K562 (cell line): Measurements from ENCODE around the gene HCN3. TPM values are rescaled to one million over a fixed set of nuclear protein-coding genes. Genes with fewer than 3 reads are reported as not detected.

Experiments
- ATF2 ChIP-seq: sonication (generic); formaldehyde crosslinking; IDR thresholded peaks from 2 replicates; pipeline ENCODE4 v1.8.1; 2022; ENCODE audit warnings: missing genetic modification reagents
- CREB1 ChIP-seq, 2 experiments: sonication (generic) in 1 of 2; formaldehyde crosslinking in 1 of 2; IDR thresholded peaks; 2 replicates each; pipeline versions ENCODE4 v1.6.1 to v1.8.0; 2012 to 2022; ENCODE audit warnings: inconsistent platforms in 1 of 2, mild to moderate bottlenecking in 1 of 2, missing genetic modification reagents in 1 of 2, moderate library complexity in 1 of 2
- ETV1 ChIP-seq: fragments of 450-650 bp; conservative IDR thresholded peaks from 2 replicates; pipeline ENCODE4 v1.6.1; 2016; ENCODE audit warnings: missing genetic modification characterization, control low read depth, low read depth, missing compliant biosample characterization
- GATAD2A ChIP-seq: fragments of 450-650 bp; IDR thresholded peaks from 2 replicates; pipeline ENCODE4 v1.6.1; 2017
- GATAD2B ChIP-seq: fragments of 450-650 bp; IDR thresholded peaks from 2 replicates; pipeline ENCODE4 v1.6.1; 2017; ENCODE audit warnings: mild to moderate bottlenecking, borderline replicate concordance
- HMGN3 ChIP-seq: IDR thresholded peaks from 2 replicates; pipeline ENCODE4 v1.6.1; 2011; ENCODE audit warnings: borderline replicate concordance, low read depth, mild to moderate bottlenecking, mixed read lengths, low read length; ENCODE audit not compliant: insufficient read length; ENCODE audit errors: extremely low read depth
- JUNB ChIP-seq: fragments of 450-650 bp; formaldehyde crosslinking; conservative IDR thresholded peaks from 2 replicates; pipeline ENCODE4 v1.4.0; 2020; ENCODE audit warnings: mild to moderate bottlenecking
- KAT8 ChIP-seq: fragments of 450-650 bp; IDR thresholded peaks from 2 replicates; pipeline ENCODE4 v1.6.1; 2016; ENCODE audit warnings: low read depth, mild to moderate bottlenecking
- MBD2 ChIP-seq: sonication (generic); IDR thresholded peaks from 2 replicates; pipeline ENCODE4 v1.6.1; 2016; ENCODE audit warnings: low read depth, borderline replicate concordance
- NCOA1 ChIP-seq: fragments of 450-650 bp; IDR thresholded peaks from 2 replicates; pipeline ENCODE4 v1.6.1; 2016; ENCODE audit warnings: low read depth
- RFX7 ChIP-seq: fragments of 250-450 bp; sonication (Bioruptor Pico); IDR thresholded peaks from 2 replicates; pipeline ENCODE4 v1.5.1; 2021; ENCODE audit warnings: mild to moderate bottlenecking
- SIN3B ChIP-seq: fragments of 450-650 bp; IDR thresholded peaks from 2 replicates; pipeline ENCODE4 v1.6.1; 2017; ENCODE audit warnings: low read depth, mild to moderate bottlenecking, moderate library complexity
- SIX5 ChIP-seq, 2 experiments: IDR thresholded peaks; 2 replicates each; pipeline ENCODE4 v1.6.1; 2011; ENCODE audit warnings: low read length in 2 of 2, borderline replicate concordance in 1 of 2, low read depth in 1 of 2, mild to moderate bottlenecking in 1 of 2, moderate library complexity in 1 of 2; ENCODE audit not compliant: insufficient read depth in 1 of 2
- SMARCA5 ChIP-seq: fragments of 450-650 bp; IDR thresholded peaks from 2 replicates; pipeline ENCODE4 v1.6.1; 2016
- SPI1 ChIP-seq: IDR thresholded peaks from 2 replicates; pipeline ENCODE4 v1.6.1; 2011; ENCODE audit warnings: low read depth, low read length, control low read depth, borderline replicate concordance
- STAG1 ChIP-seq: sonication (generic); formaldehyde crosslinking; IDR thresholded peaks from 2 replicates; pipeline ENCODE4 v1.5.0; 2020; ENCODE audit warnings: missing genetic modification reagents, borderline replicate concordance
- TAF15 ChIP-seq: fragments of 200-400 bp; formaldehyde crosslinking; IDR thresholded peaks from 2 replicates; pipeline ENCODE4 v1.6.1; 2017; ENCODE audit warnings: mild to moderate bottlenecking, low read depth, low read length, moderate library complexity
- TCF15 ChIP-seq: fragments of 250-450 bp; sonication (Bioruptor Pico); IDR thresholded peaks from 2 replicates; pipeline ENCODE4 v1.8.0; 2022; ENCODE audit warnings: moderate library complexity, mild to moderate bottlenecking, inconsistent platforms
- TFAM ChIP-seq: fragments of 250-450 bp; sonication (Bioruptor Pico); conservative IDR thresholded peaks from 2 replicates; pipeline ENCODE4 v1.5.0; 2021; ENCODE audit warnings: mild to moderate bottlenecking, moderate library complexity
- YY1 ChIP-seq, 3 experiments: IDR thresholded peaks; 2 replicates each; pipeline ENCODE4 v1.6.1; 2011; ENCODE audit warnings: low read length in 2 of 3, mild to moderate bottlenecking in 2 of 3, moderate library complexity in 2 of 3, borderline replicate concordance in 1 of 3, control low read depth in 1 of 3, low read depth in 1 of 3; ENCODE audit not compliant: insufficient read depth in 3 of 3, insufficient replicate concordance in 2 of 3, control insufficient read depth in 1 of 3, insufficient read length in 1 of 3; ENCODE audit errors: extremely low read depth in 1 of 3
- ZBTB34 ChIP-seq: fragments of 250-450 bp; sonication (Bioruptor Pico); IDR thresholded peaks from 2 replicates; pipeline ENCODE4 v1.8.0; 2021; ENCODE audit warnings: mild to moderate bottlenecking, moderate library complexity
- ZC3H11A ChIP-seq: IDR thresholded peaks from 2 replicates; pipeline ENCODE4 v1.6.1; 2012; ENCODE audit warnings: low read depth, low read length, improper control_type of control experiment
- ZNF263 ChIP-seq: sonication (generic); formaldehyde crosslinking; IDR thresholded peaks from 2 replicates; pipeline ENCODE4 v1.8.0; 2022; ENCODE audit warnings: mild to moderate bottlenecking, missing genetic modification reagents, borderline replicate concordance
- ZNF511 ChIP-seq: sonication (generic); formaldehyde crosslinking; IDR thresholded peaks from 2 replicates; pipeline ENCODE4 v1.8.0; 2022; ENCODE audit warnings: mild to moderate bottlenecking, missing genetic modification reagents
- ZNF644 ChIP-seq: fragments of 200-800 bp; sonication (Bioruptor generic); IDR thresholded peaks from 2 replicates; pipeline ENCODE4 v1.6.1; 2016; ENCODE audit warnings: low read depth, missing genetic modification characterization, missing compliant biosample characterization
- ZNF780A ChIP-seq: fragments of 250-450 bp; sonication (Bioruptor Pico); IDR thresholded peaks from 2 replicates; pipeline ENCODE4 v1.5.0; 2021; ENCODE audit warnings: mild to moderate bottlenecking
- polyA plus RNA-seq, 8 experiments: library from polyadenylated mRNA; depleted of rRNA in 4 of 8; stranded (reverse) in 5 of 8; unstranded in 3 of 8; fragments of >200 nt; fragmentation: Nextera tagmentation in 2 of 8; fragmentation: Illumina TruSeq in 1 of 8; extraction: Ambion mirVana in 2 of 8; extraction: Trizol in 1 of 8; gene quantifications; 2 replicates each; pipeline versions ENCODE4 v1.2.1 to v1.2.3, GENCODE V29; 2011 to 2014; ENCODE audit warnings: inconsistent platforms in 1 of 8, missing spikeins in 1 of 8
- total RNA-seq, 7 experiments: library from RNA; depleted of rRNA in 6 of 7; stranded (reverse); fragments of >200 nt in 6 of 7; fragmentation: Illumina TruSeq in 2 of 7; extraction: Trizol in 2 of 7; gene quantifications; 2 replicates each; pipeline versions ENCODE4 v1.2.1 to v1.2.3, GENCODE V29; 2011 to 2021; ENCODE audit warnings: low replicate concordance in 1 of 7

The HCN3 gene
- total and polyA plus RNA-seq, 9 of the 15 experiments (the other 6 are each of a cell fraction or from before 2014, with no cell fraction given) = 0.91 to 9.7 (median 3.9) TPM

- TF ChIP-seq JUNB (CRISPR knock-in tag) (peak; percentile 42; the same call in 1 of the 2 replicates), SIX5 (IDR thresholded peaks at IDR 0.05; ENCODE audit: borderline replicate concordance in 1 of 2, insufficient read depth in 1 of 2, low read depth in 1 of 2, low read length in 2 of 2) (no peak), SIN3B (no peak), TCF15 (peak; percentile 97), YY1 (IDR thresholded peaks at IDR 0.05; ENCODE audit: borderline replicate concordance in 1 of 3, control insufficient read depth in 1 of 3, extremely low read depth in 1 of 3, insufficient read depth in 3 of 3, insufficient read length in 1 of 3, insufficient replicate concordance in 2 of 3, low read depth in 1 of 3, low read length in 2 of 3) (peak in 1 of 3 experiments; percentile 34), GATAD2B (no peak), RFX7 (CRISPR knock-in tag) (peak; percentile 92), SPI1 (no peak), TAF15 (no peak), ATF2 (no peak), CREB1 (IDR thresholded peaks at IDR 0.05) (no peak), CREB1 (CRISPR knock-in tag; IDR thresholded peaks at IDR 0.05) (no peak), KAT8 (no peak), GATAD2A (peak; percentile 97), ZNF644 (peak; percentile 98), ZC3H11A (no peak), ZNF263 (CRISPR knock-in tag) (no peak), ZNF511 (no peak), ZNF780A (CRISPR knock-in tag) (no peak), STAG1 (no peak), ZBTB34 (peak; percentile 89), TFAM (CRISPR knock-in tag) (no peak), ETV1 (tag) (peak; percentile 82), NCOA1 (no peak), SMARCA5 (no peak), HMGN3 (no peak), MBD2 (no peak)
Observed at GRCh38 chr1:155307247-155307740, 30.0 kb downstream of the HCN3 start (continued).
